Tibial nerve (tissue), 4 donors: ENCODE results near the gene PLPP4.

Experiments used
- EP300 ChIP-seq, 2 donors: sonication (generic); formaldehyde crosslinking; IDR thresholded peaks; one replicate each; pipeline ENCODE4 v1.6.1; 2017; ENCODE audit warnings: antibody characterized with exemption in 2 of 2, mild to moderate bottlenecking in 1 of 2
- POLR2A ChIP-seq, 2 donors: fragments of 450-650 bp; IDR thresholded peaks; one replicate each; pipeline ENCODE4 v1.6.1; 2017; ENCODE audit warnings: antibody characterized with exemption in 2 of 2, mild to moderate bottlenecking in 2 of 2, moderate library complexity in 2 of 2
- TF ChIP-seq, protein P1 (sequence below), 5 experiments: fragments of 200-600 bp in 3 of 5; fragments of 450-650 bp in 2 of 5; sonication (generic) in 3 of 5; IDR thresholded peaks; one replicate each; pipeline ENCODE4 v1.5.1; 2016 to 2019; ENCODE audit warnings: antibody characterized with exemption in 5 of 5, mild to moderate bottlenecking in 3 of 5, moderate library complexity in 2 of 5

DNA sequence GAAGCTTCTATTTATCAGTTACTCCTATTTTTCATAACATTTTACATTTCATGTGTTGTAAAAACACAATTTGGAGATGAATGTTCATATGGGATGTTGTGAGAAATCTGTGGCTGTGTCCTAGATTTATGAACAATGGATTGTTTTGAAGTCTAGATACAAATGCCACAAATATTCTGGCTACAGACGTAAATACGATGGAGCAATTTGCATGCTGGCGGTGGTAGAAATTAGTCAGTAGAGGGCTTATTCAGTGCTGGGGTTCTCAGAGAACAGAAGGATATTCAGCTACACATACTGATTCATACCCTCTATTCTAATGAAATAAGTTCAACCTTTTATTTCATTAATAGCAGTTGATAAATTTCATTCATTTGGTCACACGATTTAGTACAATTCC, 48.8 kb downstream of the PLPP4 start:
- TF ChIP-seq, protein P1, sequence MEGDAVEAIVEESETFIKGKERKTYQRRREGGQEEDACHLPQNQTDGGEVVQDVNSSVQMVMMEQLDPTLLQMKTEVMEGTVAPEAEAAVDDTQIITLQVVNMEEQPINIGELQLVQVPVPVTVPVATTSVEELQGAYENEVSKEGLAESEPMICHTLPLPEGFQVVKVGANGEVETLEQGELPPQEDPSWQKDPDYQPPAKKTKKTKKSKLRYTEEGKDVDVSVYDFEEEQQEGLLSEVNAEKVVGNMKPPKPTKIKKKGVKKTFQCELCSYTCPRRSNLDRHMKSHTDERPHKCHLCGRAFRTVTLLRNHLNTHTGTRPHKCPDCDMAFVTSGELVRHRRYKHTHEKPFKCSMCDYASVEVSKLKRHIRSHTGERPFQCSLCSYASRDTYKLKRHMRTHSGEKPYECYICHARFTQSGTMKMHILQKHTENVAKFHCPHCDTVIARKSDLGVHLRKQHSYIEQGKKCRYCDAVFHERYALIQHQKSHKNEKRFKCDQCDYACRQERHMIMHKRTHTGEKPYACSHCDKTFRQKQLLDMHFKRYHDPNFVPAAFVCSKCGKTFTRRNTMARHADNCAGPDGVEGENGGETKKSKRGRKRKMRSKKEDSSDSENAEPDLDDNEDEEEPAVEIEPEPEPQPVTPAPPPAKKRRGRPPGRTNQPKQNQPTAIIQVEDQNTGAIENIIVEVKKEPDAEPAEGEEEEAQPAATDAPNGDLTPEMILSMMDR (IDR thresholded peaks at IDR 0.05), result no peak
- no peak for TF ChIP-seq POLR2A (IDR thresholded peaks at IDR 0.05)
- no peak for TF ChIP-seq EP300 (IDR thresholded peaks at IDR 0.05)
